Mesothelial cell of epicardium (in vitro differentiated cells): ENCODE results near the gene HLA-DOB. TPM values are rescaled to one million over a fixed set of nuclear protein-coding genes. Genes with fewer than 3 reads are reported as not detected.

Experiments
- DNase-seq, 2 experiments: peaks; one replicate each; pipeline ENCODE4 v3.0.0; 2021; ENCODE audit warnings: low spot score in 2 of 2; ENCODE audit not compliant: unreplicated experiment in 2 of 2
- H3K27ac Mint-ChIP-seq: 2 replicates; pipeline ENCODE4 v1.8.0; 2021; ENCODE audit warnings: mixed read lengths
- H3K27me3 Mint-ChIP-seq: 2 replicates; pipeline ENCODE4 v1.8.0; 2021; ENCODE audit warnings: low read depth, mixed read lengths
- H3K36me3 Mint-ChIP-seq: 2 replicates; pipeline ENCODE4 v1.8.0; 2021; ENCODE audit warnings: mixed read lengths
- H3K4me1 Mint-ChIP-seq: 2 replicates; pipeline ENCODE4 v1.8.0; 2021; ENCODE audit warnings: mixed read lengths
- H3K4me3 Mint-ChIP-seq: 2 replicates; pipeline ENCODE4 v1.8.0; 2021; ENCODE audit warnings: mild to moderate bottlenecking, moderate library complexity, mixed read lengths
- H3K9me3 Mint-ChIP-seq: 2 replicates; pipeline ENCODE4 v1.8.0; 2021; ENCODE audit warnings: mixed read lengths
- CTCF ChIP-seq: fragments of 200-600 bp; sonication (generic); IDR thresholded peaks from one replicate; pipeline ENCODE4 v1.5.0; 2021; ENCODE audit warnings: antibody characterized with exemption; ENCODE audit not compliant: unreplicated experiment
- total RNA-seq: library from RNA; stranded (reverse); gene quantifications from 3 replicates; pipeline ENCODE4 v1.2.1, GENCODE V29; 2021

HLA-DOB gene
- total RNA-seq, 1 donor from 2014 or later = 0.45 TPM

- no peaks in the 10 kb centered on the region for H3K4me1 Mint-ChIP-seq
- DNase-seq = no peak
- no peak overlapping the region for H3K4me3 Mint-ChIP-seq
- H3K27ac Mint-ChIP-seq = no peak overlapping the region
- no peaks in the 10 kb centered on the region for H3K36me3 Mint-ChIP-seq
- TF ChIP-seq CTCF = no peak
- no peaks in the 10 kb centered on the region for H3K9me3 Mint-ChIP-seq
- H3K27me3 Mint-ChIP-seq = peaks cover 70% of the 10 kb centered on the region
Measured at GRCh38 chr6:32774426-32774825, 42.4 kb downstream of the HLA-DOB start.

GRCh38 chr6:32772656-32773055, 44.1 kb downstream of the HLA-DOB start:
- TF ChIP-seq CTCF = no peak
- no peaks in the 10 kb centered on the region for H3K9me3 Mint-ChIP-seq
- DNase-seq = no peak
- H3K36me3 Mint-ChIP-seq = no peaks in the 10 kb centered on the region
- peaks cover 75% of the 10 kb centered on the region for H3K27me3 Mint-ChIP-seq
- no peak overlapping the region for H3K4me3 Mint-ChIP-seq
- H3K4me1 Mint-ChIP-seq = no peaks in the 10 kb centered on the region
- H3K27ac Mint-ChIP-seq = no peak overlapping the region

- no peak overlapping the region for H3K4me3 Mint-ChIP-seq
- no peak for TF ChIP-seq CTCF
- no peaks in the 10 kb centered on the region for H3K9me3 Mint-ChIP-seq
- no peaks in the 10 kb centered on the region for H3K36me3 Mint-ChIP-seq
- DNase-seq = no peak
- no peaks in the 10 kb centered on the region for H3K4me1 Mint-ChIP-seq
- peaks cover 71% of the 10 kb centered on the region for H3K27me3 Mint-ChIP-seq
- H3K27ac Mint-ChIP-seq = no peak overlapping the region
Measured at GRCh38 chr6:32764048-32764447, 52.8 kb downstream of the HLA-DOB start.

- no peak within 1 kb of the TSS for H3K27ac Mint-ChIP-seq
- no peak for DNase-seq
- H3K9me3 Mint-ChIP-seq = no peaks in the 10 kb centered on the region
- H3K36me3 Mint-ChIP-seq = no peaks in the 10 kb centered on the region
- H3K4me3 Mint-ChIP-seq = no peak within 1 kb of the TSS
- peaks cover 72% of the 10 kb centered on the region for H3K27me3 Mint-ChIP-seq
- no peaks in the 10 kb centered on the region for H3K4me1 Mint-ChIP-seq
- TF ChIP-seq CTCF = no peak
Measured at GRCh38 chr6:32763421-32763820, 53.4 kb downstream of the HLA-DOB start, which contains the start of gene HLA-DQB2. TSS of gene HLA-DQB2 (minus strand) at chr6:32763532. CDS start at chr6:32763470, 62 bp downstream.

Other genes with a start within 250 kb of the HLA-DOB start
- gene HLA-DRB1, start 227.2 kb downstream of the HLA-DOB start, total RNA-seq = 4.5 to 5.4 TPM (median 5.3 TPM) in 3 replicates
- gene HLA-DQA1, start 179.6 kb downstream of the HLA-DOB start, total RNA-seq = not detected in 3 replicates
- 9.0 to 9.8 TPM (median 9.7 TPM) in 3 replicates for gene HLA-DQB1, start 150.3 kb downstream of the HLA-DOB start, total RNA-seq
- not detected in 3 replicates for gene HLA-DQA2, start 75.6 kb downstream of the HLA-DOB start, total RNA-seq
- not detected in 3 replicates for gene HLA-DQB2, start 53.5 kb downstream of the HLA-DOB start, total RNA-seq
- gene TAP2, start 21.7 kb upstream of the HLA-DOB start, total RNA-seq = 22.9 to 24.2 TPM (median 23.6 TPM) in 3 replicates
- 12.3 to 14.2 TPM (median 14.1 TPM) in 3 replicates for gene PSMB8, start 27.0 kb upstream of the HLA-DOB start, total RNA-seq
- 9.3 to 10.4 TPM (median 10.3 TPM) in 3 replicates for gene TAP1, start 36.7 kb upstream of the HLA-DOB start, total RNA-seq
- gene PSMB9, start 37.2 kb upstream of the HLA-DOB start, total RNA-seq = 0.81 to 0.82 TPM in 2 of 3 replicates, not detected in the other
- not detected in 3 replicates for gene HLA-DMB, start 124.0 kb upstream of the HLA-DOB start, total RNA-seq
- 1.7 to 2.1 TPM (median 2.0 TPM) in 3 replicates for gene HLA-DMA, start 136.1 kb upstream of the HLA-DOB start, total RNA-seq
- 235 to 261 TPM (median 246 TPM) in 3 replicates for gene BRD2, start 151.6 kb upstream of the HLA-DOB start, total RNA-seq
- gene HLA-DOA, start 192.6 kb upstream of the HLA-DOB start, total RNA-seq = 4.8 to 6.1 TPM (median 5.8 TPM) in 3 replicates